Coronary artery (tissue), 2 donors: Measurements from ENCODE around the gene OR5T2.

Experiments used
- DNase-seq: peaks from one replicate; pipeline ENCODE4 v3.0.0-alpha.2; 2017; ENCODE audit warnings: low spot score
- H3K27ac ChIP-seq, 2 donors: fragments of 200-600 bp; sonication (generic); one replicate each; pipeline ENCODE4 v1.5.1; 2016 to 2019
- H3K4me3 ChIP-seq: fragments of 200-600 bp; sonication (generic); 2 replicates; pipeline ENCODE4 v1.5.1; 2016; ENCODE audit warnings: mild to moderate bottlenecking, moderate library complexity
- CTCF ChIP-seq: fragments of 200-600 bp; sonication (generic); IDR thresholded peaks from one replicate; pipeline ENCODE4 v1.5.1; 2019; ENCODE audit warnings: antibody characterized with exemption

The OR5T2 gene

GRCh38 chr11:56197367-56197766 lies 36.7 kb downstream of the OR5T2 start:
- DNase-seq = no peak
- TF ChIP-seq CTCF = no peak
- no peak overlapping the region for H3K4me3 ChIP-seq
- H3K27ac ChIP-seq = no peak overlapping the region

GRCh38 chr11:56196705-56197104 lies 37.4 kb downstream of the OR5T2 start:
- no peak overlapping the region for H3K4me3 ChIP-seq
- DNase-seq = no peak
- no peak for TF ChIP-seq CTCF
- H3K27ac ChIP-seq = no peak overlapping the region

GRCh38 chr11:56188602-56189001 lies 45.5 kb downstream of the OR5T2 start:
- DNase-seq = no peak
- Histone ChIP-seq H3K4me3 (no peak overlapping the region), H3K27ac (no peak overlapping the region)
- no peak for TF ChIP-seq CTCF

- no peak for DNase-seq
- no peak for TF ChIP-seq CTCF
- Histone ChIP-seq H3K4me3 (no peak overlapping the region), H3K27ac (no peak overlapping the region)
Observed at GRCh38 chr11:56183459-56183858, 50.6 kb downstream of the OR5T2 start.
